Tibial nerve (tissue), 3 donors: ENCODE measurements around the gene CCDC107.
"Not testable (repeated sequence)": the region's sequence is repeated elsewhere in the genome, so short reads cannot be mapped to it uniquely, and the experiment has no call there.

Source experiments
- POLR2A ChIP-seq, 2 donors: fragments of 450-650 bp; IDR thresholded peaks; one replicate each; pipeline ENCODE4 v1.6.1; 2017; ENCODE audit warnings: antibody characterized with exemption in 2 of 2, mild to moderate bottlenecking in 2 of 2, moderate library complexity in 2 of 2
- TF ChIP-seq, protein P1 (sequence below), 5 experiments: fragments of 200-600 bp in 3 of 5; fragments of 450-650 bp in 2 of 5; sonication (generic) in 3 of 5; IDR thresholded peaks; one replicate each; pipeline ENCODE4 v1.5.1; 2016 to 2019; ENCODE audit warnings: antibody characterized with exemption in 5 of 5, mild to moderate bottlenecking in 3 of 5, moderate library complexity in 2 of 5

DNA sequence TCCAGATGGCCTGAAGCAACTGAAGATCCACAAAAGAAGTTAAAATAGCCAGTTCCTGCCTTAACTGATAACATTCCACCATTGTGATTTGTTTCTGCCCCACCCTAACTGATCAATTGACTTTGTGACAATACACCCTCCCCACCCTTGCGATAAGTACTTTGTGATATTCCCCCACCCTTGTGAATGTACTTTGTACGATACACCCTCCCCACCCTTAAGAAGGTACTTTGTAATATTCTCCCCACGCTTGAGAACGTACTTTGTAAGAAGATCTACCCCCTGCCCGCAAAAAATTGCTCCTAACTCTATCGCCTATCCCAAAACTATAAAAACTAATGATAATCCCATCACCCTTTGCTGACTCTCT lies 21.2 kb upstream of the CCDC107 start:
- TF ChIP-seq, protein P1, sequence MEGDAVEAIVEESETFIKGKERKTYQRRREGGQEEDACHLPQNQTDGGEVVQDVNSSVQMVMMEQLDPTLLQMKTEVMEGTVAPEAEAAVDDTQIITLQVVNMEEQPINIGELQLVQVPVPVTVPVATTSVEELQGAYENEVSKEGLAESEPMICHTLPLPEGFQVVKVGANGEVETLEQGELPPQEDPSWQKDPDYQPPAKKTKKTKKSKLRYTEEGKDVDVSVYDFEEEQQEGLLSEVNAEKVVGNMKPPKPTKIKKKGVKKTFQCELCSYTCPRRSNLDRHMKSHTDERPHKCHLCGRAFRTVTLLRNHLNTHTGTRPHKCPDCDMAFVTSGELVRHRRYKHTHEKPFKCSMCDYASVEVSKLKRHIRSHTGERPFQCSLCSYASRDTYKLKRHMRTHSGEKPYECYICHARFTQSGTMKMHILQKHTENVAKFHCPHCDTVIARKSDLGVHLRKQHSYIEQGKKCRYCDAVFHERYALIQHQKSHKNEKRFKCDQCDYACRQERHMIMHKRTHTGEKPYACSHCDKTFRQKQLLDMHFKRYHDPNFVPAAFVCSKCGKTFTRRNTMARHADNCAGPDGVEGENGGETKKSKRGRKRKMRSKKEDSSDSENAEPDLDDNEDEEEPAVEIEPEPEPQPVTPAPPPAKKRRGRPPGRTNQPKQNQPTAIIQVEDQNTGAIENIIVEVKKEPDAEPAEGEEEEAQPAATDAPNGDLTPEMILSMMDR (IDR thresholded peaks at IDR 0.05) = not testable (repeated sequence)
- TF ChIP-seq POLR2A (IDR thresholded peaks at IDR 0.05) = not testable (repeated sequence)
